ENCODE results near the gene SAMD8.
"Not testable (repeated sequence)": the region's sequence is repeated elsewhere in the genome, so short reads cannot be mapped to it uniquely, and the experiment has no call there.

SAMD8 gene

GRCh38 chr10:75105576-75106197 lies 5.8 kb upstream of the SAMD8 start:
- Histone ChIP-seq H3K4me2 (no peak overlapping the region), H3K27me3 (no peaks in the 10 kb centered on the region), H3K27ac (0 out of 2 replicates have a peak overlapping the region, but pooled peaks have one; percentile 35), H3K4me1 (peaks cover 13% of the 10 kb centered on the region), H3K9me3 (no peaks in the 10 kb centered on the region), H3K9ac (no peak overlapping the region), H3K36me3 (no peaks in the 10 kb centered on the region), H4K20me1 (no peaks in the 10 kb centered on the region), H3K4me3 (no peak overlapping the region)
- TF ChIP-seq Cebpa-rat (IDR thresholded peaks at IDR 0.05), result no peak

GRCh38 chr10:75106242-75106641 lies 5.2 kb upstream of the SAMD8 start:
- TF ChIP-seq Cebpa-rat (IDR thresholded peaks at IDR 0.05), result no peak
- H4K20me1 ChIP-seq, result no peaks in the 10 kb centered on the region
- H3K36me3 ChIP-seq, result no peaks in the 10 kb centered on the region
- H3K9ac ChIP-seq, result no peak overlapping the region
- no peaks in the 10 kb centered on the region for H3K27me3 ChIP-seq
- H3K9me3 ChIP-seq, result no peaks in the 10 kb centered on the region
- H3K4me1 ChIP-seq, result peaks cover 12% of the 10 kb centered on the region
- no peak overlapping the region for H3K4me2 ChIP-seq
- no peak overlapping the region for H3K4me3 ChIP-seq
- no peak overlapping the region for H3K27ac ChIP-seq

GRCh38 chr10:75106891-75107290 lies 4.6 kb upstream of the SAMD8 start:
- not testable (repeated sequence) for H3K27ac ChIP-seq, H3K4me3 ChIP-seq, H3K9ac ChIP-seq, H3K36me3 ChIP-seq, H4K20me1 ChIP-seq, H3K27me3 ChIP-seq, H3K4me2 ChIP-seq, H3K9me3 ChIP-seq
- peaks cover 12% of the 10 kb centered on the region for H3K4me1 ChIP-seq

- no peak overlapping the region for H3K9ac ChIP-seq
- H3K9me3 ChIP-seq, result no peaks in the 10 kb centered on the region
- no peak overlapping the region for H3K4me3 ChIP-seq
- H3K4me2 ChIP-seq, result no peak overlapping the region
- H3K27ac ChIP-seq, result no peak overlapping the region
- H3K36me3 ChIP-seq, result no peaks in the 10 kb centered on the region
- TF ChIP-seq Cebpa-rat (IDR thresholded peaks at IDR 0.05), result no peak
- H4K20me1 ChIP-seq, result peaks cover 6% of the 10 kb centered on the region
- no peaks in the 10 kb centered on the region for H3K27me3 ChIP-seq
- H3K4me1 ChIP-seq, result peaks cover 19% of the 10 kb centered on the region
Observed at GRCh38 chr10:75107756-75108683, 3.4 kb upstream of the SAMD8 start.

GRCh38 chr10:75108684-75109458 lies 2.6 kb upstream of the SAMD8 start:
- Histone ChIP-seq H4K20me1 (peaks cover 14% of the 10 kb centered on the region), H3K27ac (no peak overlapping the region), H3K4me1 (peaks cover 28% of the 10 kb centered on the region), H3K9me3 (no peaks in the 10 kb centered on the region), H3K4me3 (no peak overlapping the region), H3K4me2 (no peak overlapping the region), H3K27me3 (no peaks in the 10 kb centered on the region), H3K9ac (no peak overlapping the region), H3K36me3 (no peaks in the 10 kb centered on the region)
- no peak for TF ChIP-seq Cebpa-rat (IDR thresholded peaks at IDR 0.05)

- Histone ChIP-seq H3K27me3 (no peaks in the 10 kb centered on the region), H3K27ac (no peak overlapping the region), H3K4me1 (peaks cover 33% of the 10 kb centered on the region), H3K36me3 (no peaks in the 10 kb centered on the region), H4K20me1 (peaks cover 19% of the 10 kb centered on the region), H3K4me3 (no peak overlapping the region), H3K9me3 (no peaks in the 10 kb centered on the region), H3K9ac (no peak overlapping the region), H3K4me2 (no peak overlapping the region)
- no peak for TF ChIP-seq Cebpa-rat (IDR thresholded peaks at IDR 0.05)
Observed at GRCh38 chr10:75109459-75109778, 2.0 kb upstream of the SAMD8 start.

- Histone ChIP-seq H3K27ac (peak overlapping the region; percentile 84), H3K27me3 (no peaks in the 10 kb centered on the region), H3K36me3 (no peaks in the 10 kb centered on the region), H3K4me3 (peak overlapping the region; percentile 83), H3K9ac (peak overlapping the region; percentile 90; the same call in 1 of the 2 replicates), H3K4me2 (peak overlapping the region; percentile 80), H3K9me3 (no peaks in the 10 kb centered on the region), H3K4me1 (peaks cover 40% of the 10 kb centered on the region), H4K20me1 (peaks cover 26% of the 10 kb centered on the region)
- no peak for TF ChIP-seq Cebpa-rat (IDR thresholded peaks at IDR 0.05)
Observed at GRCh38 chr10:75110006-75110632, 1.3 kb upstream of the SAMD8 start.

GRCh38 chr10:75111907-75112679 lies 637 bp downstream of the SAMD8 start:
- H3K4me3 ChIP-seq, result peak overlapping the region; percentile 83
- H3K4me2 ChIP-seq, result peak overlapping the region; percentile 80
- H3K36me3 ChIP-seq, result no peaks in the 10 kb centered on the region
- H3K4me1 ChIP-seq, result peaks cover 48% of the 10 kb centered on the region
- TF ChIP-seq Cebpa-rat (IDR thresholded peaks at IDR 0.05), result no peak
- H3K9ac ChIP-seq, result peak overlapping the region; percentile 90
- peaks cover 46% of the 10 kb centered on the region for H4K20me1 ChIP-seq
- H3K27ac ChIP-seq, result peak overlapping the region; percentile 84
- H3K9me3 ChIP-seq, result no peaks in the 10 kb centered on the region
- H3K27me3 ChIP-seq, result no peaks in the 10 kb centered on the region

- no peak for TF ChIP-seq Cebpa-rat (IDR thresholded peaks at IDR 0.05)
- Histone ChIP-seq H3K27ac (no peak overlapping the region), H3K4me2 (peak overlapping the region; percentile 54), H3K4me3 (no peak overlapping the region), H3K4me1 (peaks cover 44% of the 10 kb centered on the region), H4K20me1 (peaks cover 76% of the 10 kb centered on the region), H3K9ac (no peak overlapping the region), H3K9me3 (no peaks in the 10 kb centered on the region), H3K36me3 (no peaks in the 10 kb centered on the region), H3K27me3 (no peaks in the 10 kb centered on the region)
Observed at GRCh38 chr10:75115137-75115536, 3.7 kb downstream of the SAMD8 start.

- not testable (repeated sequence) for H3K9me3 ChIP-seq, H3K4me2 ChIP-seq, H3K27ac ChIP-seq, H3K9ac ChIP-seq, H3K4me3 ChIP-seq, H3K27me3 ChIP-seq, H3K36me3 ChIP-seq
- Histone ChIP-seq H4K20me1 (peaks cover 96% of the 10 kb centered on the region), H3K4me1 (peaks cover 36% of the 10 kb centered on the region)
Observed at GRCh38 chr10:75116941-75117775, 5.7 kb downstream of the SAMD8 start.

Measured in BLaER1 (cell line).